DMS79 (cell line): ENCODE measurements around the gene MRGPRG.

ENCODE experiments used
- DNase-seq: peaks from one replicate; lab custom pipeline; 2025; lab: John Stamatoyannopoulos, UW

MRGPRG gene

DNA sequence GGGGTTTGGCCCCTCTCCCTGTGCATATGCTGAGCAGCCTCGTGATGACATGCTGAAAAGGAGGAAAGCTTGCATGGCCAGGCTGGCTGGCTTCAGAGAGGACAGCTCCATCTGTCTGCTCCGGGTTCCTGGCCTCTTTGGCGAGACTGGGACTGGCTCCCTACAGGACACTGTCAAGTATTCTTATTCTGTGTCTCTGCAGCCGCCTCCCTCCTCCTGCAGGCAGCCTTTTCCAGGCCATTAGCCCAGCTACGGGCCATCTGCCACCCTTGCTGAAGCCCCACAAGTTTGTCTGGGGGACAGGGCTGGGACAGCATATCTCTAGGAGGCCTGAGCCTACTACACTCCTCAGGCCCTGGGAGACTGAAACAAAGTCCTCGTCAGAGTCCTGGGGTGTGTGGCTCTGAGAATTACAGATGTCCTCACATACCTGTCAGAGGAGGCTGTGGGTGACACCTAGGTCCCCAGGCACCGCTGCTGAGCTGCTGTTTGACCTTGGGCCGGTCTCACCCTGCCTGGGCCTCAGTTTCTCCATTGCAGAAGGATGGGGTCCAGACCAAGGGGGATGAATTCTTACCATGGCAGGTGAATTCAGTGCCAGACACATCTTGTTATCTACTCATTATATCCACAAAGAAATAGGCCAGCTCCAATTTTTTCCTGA lies 11.0 kb downstream of the MRGPRG start:
- DNase-seq, result no peak

DNA sequence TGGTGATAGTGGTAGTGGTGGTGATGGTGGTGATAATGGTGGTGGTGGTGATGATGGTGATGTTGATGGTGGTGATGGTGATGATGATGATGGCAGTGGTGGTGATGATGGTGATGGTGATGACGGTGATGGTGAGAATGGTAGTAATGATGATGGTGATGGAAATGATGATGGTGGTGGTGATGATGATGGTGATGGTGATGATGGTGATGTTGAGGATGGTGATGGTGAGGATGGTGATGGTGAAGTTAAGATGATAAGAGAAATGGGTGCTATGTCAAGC lies 11.8 kb downstream of the MRGPRG start:
- DNase-seq, result no peak

GRCh38 chr11:3206156-3206921 lies 12.3 kb downstream of the MRGPRG start:
- DNase-seq, result no peak

GRCh38 chr11:3205261-3206155 lies 13.1 kb downstream of the MRGPRG start:
- no peak for DNase-seq

DNA sequence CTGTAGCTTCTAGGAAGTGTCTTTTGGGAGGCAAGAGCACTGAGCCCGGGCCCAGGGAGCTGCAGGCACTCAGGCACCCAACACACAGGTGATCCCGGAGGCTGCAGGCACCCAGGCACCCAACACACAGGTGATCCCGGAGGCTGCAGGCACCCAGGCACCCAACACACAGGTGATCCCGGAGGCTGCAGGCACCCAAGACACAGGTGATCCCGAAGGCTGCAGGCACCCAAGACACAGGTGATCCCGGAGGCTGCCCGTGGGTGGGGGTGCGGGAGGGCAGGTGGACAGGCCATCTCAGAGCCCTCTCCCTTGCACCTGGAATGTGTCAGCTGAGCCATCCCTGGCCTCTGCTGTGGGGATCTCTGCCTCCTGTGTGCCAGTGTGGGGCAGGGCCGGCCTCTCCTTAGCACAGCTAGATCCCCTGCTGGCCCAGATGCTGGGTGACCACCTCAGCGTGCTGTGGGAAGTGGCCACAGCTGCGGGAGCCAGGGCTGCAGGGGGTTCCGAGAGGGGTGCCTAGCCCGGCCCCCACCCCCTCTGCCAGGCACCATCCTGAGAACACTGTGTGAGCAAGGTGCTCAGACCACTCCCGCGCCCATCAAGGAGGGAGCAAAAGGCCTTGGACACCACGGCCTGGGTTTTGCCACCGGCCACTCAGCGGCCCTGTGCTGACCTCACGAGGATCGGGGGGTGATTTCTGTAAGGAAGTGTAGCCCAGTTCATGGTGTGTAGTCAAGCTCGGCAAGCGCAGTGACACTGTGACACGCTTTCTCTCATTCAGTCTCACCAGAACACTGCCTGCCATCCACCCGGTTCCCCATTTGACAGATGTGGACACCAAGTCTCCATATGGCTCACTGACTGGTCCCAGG lies 14.2 kb downstream of the MRGPRG start:
- no peak for DNase-seq

- no peak for DNase-seq
Observed at GRCh38 chr11:3203221-3204043, 15.2 kb downstream of the MRGPRG start.

DNA sequence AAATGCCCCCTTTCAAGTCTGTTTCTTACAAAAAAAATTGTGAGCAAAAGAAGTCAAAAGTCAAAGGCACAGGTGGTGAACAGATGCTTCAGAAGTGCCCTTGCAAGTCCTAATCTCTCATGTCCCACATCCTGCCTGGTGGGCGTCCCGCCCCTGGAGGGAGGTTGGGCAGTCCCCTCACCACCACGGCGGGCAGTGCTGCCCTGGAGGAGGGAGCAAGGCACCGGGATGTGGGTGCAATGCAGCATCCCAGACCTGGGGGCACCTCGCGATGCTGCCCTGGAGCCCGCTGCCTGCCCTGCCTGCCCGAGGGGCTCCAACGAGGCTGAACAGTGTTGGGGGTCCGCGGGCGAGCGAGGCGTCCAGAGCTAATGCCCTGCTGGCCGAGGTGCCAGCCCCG lies 15.9 kb downstream of the MRGPRG start:
- no peak for DNase-seq

DNA sequence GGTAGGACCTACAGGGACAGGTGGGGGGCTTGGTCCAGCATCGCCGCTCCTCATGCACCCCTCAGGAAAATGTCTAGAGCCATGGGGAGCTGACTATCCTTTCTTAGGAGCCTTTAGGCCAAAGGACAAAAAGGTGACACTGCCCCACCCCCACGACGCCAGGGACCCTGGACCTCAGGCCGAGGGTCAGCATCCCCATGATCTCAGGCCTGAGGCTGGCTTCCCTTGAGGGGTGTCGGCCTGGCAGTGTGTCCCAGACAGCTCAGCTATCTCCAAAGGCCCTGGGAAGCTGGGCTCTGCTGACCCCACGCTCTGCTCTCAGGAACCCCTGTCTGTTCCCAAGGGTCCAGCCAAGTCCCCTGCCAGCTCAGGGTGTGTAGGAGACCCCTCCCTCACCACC lies 16.3 kb downstream of the MRGPRG start:
- DNase-seq, result no peak

DNA sequence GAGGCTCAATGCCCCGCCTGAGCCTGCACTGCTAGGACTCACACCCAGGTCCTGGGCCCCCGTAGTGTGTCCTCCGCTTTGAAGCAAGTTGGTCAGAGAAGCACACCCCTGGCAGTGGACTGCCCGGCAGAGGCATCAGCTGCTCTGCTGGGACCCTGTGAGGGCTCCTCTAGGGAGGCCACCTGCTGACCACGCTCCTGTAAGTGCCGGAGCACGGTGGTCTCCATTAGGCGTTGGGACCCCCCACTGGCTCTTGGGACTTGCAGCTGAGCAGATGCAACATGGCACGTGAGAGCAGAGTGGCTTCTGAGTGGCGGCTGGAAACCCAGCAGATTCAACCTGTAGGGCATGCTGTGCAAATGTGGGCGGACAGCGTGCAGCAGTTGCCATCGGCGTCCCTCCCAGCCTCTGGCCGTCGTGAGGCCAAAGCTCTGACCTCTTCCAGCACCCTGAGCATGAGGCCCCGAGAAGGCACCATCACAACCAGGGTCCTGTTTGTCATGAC lies 16.9 kb downstream of the MRGPRG start:
- DNase-seq, result no peak

DNA sequence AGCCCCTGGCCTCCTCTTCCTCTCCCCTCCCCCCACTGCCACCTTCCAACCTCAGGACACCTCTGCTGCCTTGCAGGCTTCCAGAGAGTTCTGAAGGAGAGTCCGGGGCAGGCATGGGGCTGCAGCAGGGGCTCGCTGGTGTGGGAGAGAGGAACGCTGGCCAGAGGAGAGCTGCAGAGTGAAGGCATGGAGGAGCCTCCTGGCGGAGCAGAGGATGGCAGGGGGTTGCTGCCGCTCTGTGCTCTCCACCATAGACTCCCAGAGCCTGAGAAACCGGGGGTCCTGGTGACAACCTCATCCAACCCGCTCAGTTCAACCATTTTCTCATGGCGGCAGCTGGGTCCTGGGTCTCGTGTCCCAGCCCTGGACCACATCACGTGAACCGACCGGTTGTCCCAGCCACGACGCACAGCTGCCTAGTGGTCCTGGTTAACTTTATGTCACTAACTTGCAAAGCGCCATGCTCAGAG lies 17.5 kb downstream of the MRGPRG start:
- DNase-seq, result no peak

- no peak for DNase-seq
Observed at GRCh38 chr11:3200388-3201111, 18.1 kb downstream of the MRGPRG start.

DNA sequence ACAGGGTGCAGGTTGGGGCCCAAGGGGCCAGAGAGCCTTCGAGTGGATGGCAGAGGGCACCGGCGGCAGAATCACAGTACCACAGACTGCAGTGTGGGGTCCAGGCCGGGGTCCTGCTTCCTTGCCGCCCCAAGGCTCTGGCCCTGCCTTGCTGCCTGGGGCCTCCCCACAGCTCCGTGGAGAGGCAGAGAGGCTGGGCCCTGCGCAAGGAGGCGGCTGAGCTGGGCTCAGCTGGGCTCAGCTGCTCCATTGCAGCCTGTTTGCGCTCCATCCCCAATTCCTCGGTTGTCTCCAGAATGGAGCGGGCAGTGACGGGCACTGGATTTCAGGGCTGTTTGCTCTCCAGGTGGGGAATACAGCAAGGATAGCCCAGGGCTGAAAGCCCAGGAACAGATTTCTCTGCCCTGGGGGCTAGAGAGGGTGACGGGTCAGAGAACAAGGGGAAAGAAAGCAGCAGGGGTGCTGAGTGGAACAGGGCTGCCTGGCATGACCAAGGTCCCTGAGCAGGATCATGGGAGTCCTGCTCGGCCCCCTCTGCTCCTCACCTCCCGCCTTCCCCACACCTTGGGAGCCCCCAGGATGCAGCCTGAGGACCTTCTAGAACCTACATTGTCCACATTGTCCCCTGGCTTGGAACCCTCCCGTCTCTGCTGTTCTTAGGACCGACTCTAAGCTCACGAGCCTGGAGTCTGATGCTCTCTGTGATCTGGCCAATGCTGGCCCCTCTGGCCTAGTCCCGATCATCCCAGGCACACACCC lies 18.9 kb downstream of the MRGPRG start:
- no peak for DNase-seq

DNA sequence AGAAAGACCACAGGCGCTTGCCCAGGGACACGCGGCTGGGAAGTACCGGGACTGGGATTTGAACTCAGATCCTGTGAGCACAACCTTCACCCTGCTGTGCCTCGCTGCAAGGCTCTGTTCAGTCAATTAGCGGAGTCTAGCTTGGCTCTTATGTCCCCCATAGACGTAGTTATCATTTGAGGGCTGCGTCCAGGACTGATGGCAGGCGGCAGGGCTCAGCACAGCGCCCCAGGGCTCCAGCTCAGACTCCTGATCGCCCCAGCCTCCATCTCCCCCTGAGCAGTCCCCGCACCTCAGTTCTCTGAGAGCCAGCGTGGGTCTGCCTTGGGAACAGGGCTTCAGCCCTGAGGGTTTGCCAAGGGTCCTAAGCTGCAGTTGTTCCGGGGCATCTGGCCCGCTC lies 19.8 kb downstream of the MRGPRG start:
- no peak for DNase-seq

DNA sequence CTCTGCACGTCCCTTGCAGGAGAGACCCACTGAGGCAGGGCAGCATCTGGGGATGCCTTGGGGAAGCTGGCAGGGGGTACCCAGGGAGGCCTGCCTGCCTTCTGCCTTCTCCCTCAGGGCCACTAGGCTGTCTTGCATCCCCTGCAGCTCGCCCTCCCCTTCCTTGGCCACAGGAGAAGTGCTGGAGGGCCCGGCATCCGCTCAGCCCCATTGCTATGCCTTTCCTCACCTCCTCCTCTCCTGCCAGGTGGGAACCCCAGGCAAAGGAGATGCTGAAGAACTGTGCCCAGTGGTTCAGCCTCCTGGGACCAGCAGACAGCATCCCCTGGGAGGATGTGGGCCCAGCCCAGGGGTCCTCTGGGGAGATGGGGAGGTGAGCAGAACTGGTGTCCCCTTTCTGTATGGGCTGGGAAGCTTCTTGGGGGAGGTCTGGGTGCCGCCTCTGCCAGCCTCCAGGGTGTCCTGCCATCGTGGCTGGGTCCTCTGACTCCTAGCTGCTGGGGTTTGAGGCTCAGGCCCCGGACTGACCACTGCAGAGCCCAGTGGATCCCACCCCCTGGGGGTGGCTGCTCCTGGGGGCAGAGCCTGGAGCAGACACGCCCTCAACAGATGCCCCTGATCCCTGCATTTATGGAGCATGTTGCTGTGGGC lies 20.6 kb downstream of the MRGPRG start:
- no peak for DNase-seq

GRCh38 chr11:3197044-3197695 lies 21.4 kb downstream of the MRGPRG start:
- no peak for DNase-seq

- no peak for DNase-seq
Observed at GRCh38 chr11:3196161-3197043, 22.2 kb downstream of the MRGPRG start.
